CD4-positive, alpha-beta T cell (primary cell): ENCODE measurements around the gene THBS2. TPM values are rescaled to one million over a fixed set of nuclear protein-coding genes. Genes with fewer than 3 reads are reported as not detected.
A peak's percentile ranks its signal among the peaks of the same experiment; 100 is the strongest.

Experiments
- ATAC-seq: fragments of 200-7000 bp; cut with Tn5 transposase; one replicate; pipeline ENCODE4 v1.10.0; 2022; ENCODE audit warnings: mild to moderate bottlenecking; ENCODE audit not compliant: poor library complexity
- CTCF ChIA-PET: fragments of 350-600 bp; sonication (Branson Sonifier 250); formaldehyde crosslinking; loops from one replicate; lab custom pipeline; 2021; ENCODE audit warnings: antibody characterized with exemption, inconsistent platforms; lab: Charles Lee
- POLR2A ChIA-PET: fragments of 350-600 bp; sonication (Branson Sonifier 250); formaldehyde crosslinking; loops from one replicate; lab custom pipeline; 2021; ENCODE audit warnings: antibody characterized with exemption, inconsistent platforms; lab: Charles Lee
- DNase-seq, 14 experiments: peaks; one replicate each; pipeline ENCODE4 v3.0.0-alpha.2; 2013 to 2020; ENCODE audit warnings: mixed read lengths in 2 of 14
- H3K27ac ChIP-seq, 2 donors: one replicate each; pipeline versions ENCODE4 v1.5.1 to v1.7.0; 2013; ENCODE audit warnings: low read length in 2 of 2, low read depth in 1 of 2, mild to moderate bottlenecking in 1 of 2
- H3K27me3 ChIP-seq, 2 experiments: 1 replicate in 1 of 2; 2 replicates in 1 of 2; pipeline versions ENCODE4 v1.6.1 to v1.7.0; 2013; ENCODE audit warnings: low read length in 2 of 2, control low read depth in 1 of 2, mild to moderate bottlenecking in 1 of 2, moderate library complexity in 1 of 2; ENCODE audit not compliant: insufficient read depth in 2 of 2, control insufficient read depth in 1 of 2
- H3K36me3 ChIP-seq: one replicate; pipeline ENCODE4 v1.6.1; 2013; ENCODE audit warnings: low read length, control low read depth; ENCODE audit not compliant: insufficient read depth
- H3K4me1 ChIP-seq: one replicate; pipeline ENCODE4 v1.6.1; 2013; ENCODE audit warnings: low read length, control low read depth; ENCODE audit not compliant: insufficient read depth
- H3K4me3 ChIP-seq: one replicate; pipeline ENCODE4 v1.5.1; 2013; ENCODE audit warnings: mild to moderate bottlenecking, low read length, moderate library complexity
- H3K9me3 ChIP-seq, 2 experiments: 1 replicate in 1 of 2; 2 replicates in 1 of 2; pipeline versions ENCODE4 v1.6.1 to v1.7.0; 2013; ENCODE audit warnings: low read length in 2 of 2, mild to moderate bottlenecking in 2 of 2, control low read depth in 1 of 2, moderate library complexity in 1 of 2; ENCODE audit not compliant: control insufficient read depth in 1 of 2, insufficient read depth in 1 of 2
- H3K27ac Mint-ChIP-seq: one replicate; pipeline ENCODE4 v1.8.0; 2020; ENCODE audit warnings: mixed read lengths
- H3K27me3 Mint-ChIP-seq: one replicate; pipeline ENCODE4 v1.8.0; 2021; ENCODE audit warnings: mixed read lengths
- H3K36me3 Mint-ChIP-seq: one replicate; pipeline ENCODE4 v1.8.0; 2021; ENCODE audit warnings: low read depth, mixed read lengths
- H3K4me1 Mint-ChIP-seq: one replicate; pipeline ENCODE4 v1.8.0; 2021; ENCODE audit warnings: low read depth, mixed read lengths
- H3K4me3 Mint-ChIP-seq: one replicate; pipeline ENCODE4 v1.8.0; 2020; ENCODE audit warnings: mild to moderate bottlenecking, mixed read lengths
- H3K9me3 Mint-ChIP-seq: one replicate; pipeline ENCODE4 v1.8.0; 2020; ENCODE audit warnings: mixed read lengths
- intact Hi-C, 2 experiments: fragments of 100-400 bp; cut with DNase I in 1 of 2; cut with micrococcal nuclease in 1 of 2; formaldehyde crosslinking; loops; one replicate each; pipeline versions ENCODE4 v1.15.1 to v1.9.0; 2023 to 2025; cut with DNase I, micrococcal nuclease
- total RNA-seq, 174 experiments: library from RNA in 2 of 174; stranded (reverse) in 2 of 174; gene quantifications; one replicate each; pipeline ENCODE4 v1.2.3 and lab custom pipeline; 2021 to 2026
- TF ChIP-seq, protein P1 (sequence below): fragments of 200-600 bp; IDR thresholded peaks from one replicate; pipeline ENCODE4 v1.8.0; 2022; ENCODE audit warnings: antibody characterized with exemption, mild to moderate bottlenecking

The THBS2 gene
- total RNA-seq, 2 experiments from 2014 or later = not detected

DNA sequence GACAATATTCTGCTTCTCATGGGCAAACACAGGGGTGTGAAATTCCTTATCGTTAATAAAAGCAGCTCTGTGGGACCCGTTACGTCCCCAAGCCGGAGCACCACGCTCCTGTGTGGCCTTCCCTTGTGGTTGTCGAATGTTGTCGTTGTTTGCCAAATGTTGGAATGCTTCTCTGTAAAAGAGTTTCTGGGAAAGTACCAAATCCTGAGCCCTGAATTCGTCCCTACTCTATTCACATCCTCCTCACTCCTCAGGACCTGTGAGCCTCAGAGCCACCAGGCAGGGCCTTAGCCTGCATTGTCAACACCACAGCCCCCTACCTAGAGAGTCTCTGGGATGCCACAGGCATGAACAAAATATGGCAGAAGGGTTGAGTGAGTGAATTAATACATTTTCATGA lies 64.0 kb downstream of the THBS2 start:
- H3K36me3 ChIP-seq = no peaks in the 10 kb centered on the region
- H3K27ac ChIP-seq = no peak overlapping the region
- intact Hi-C loops = no loop called here
- Mint-ChIP-seq H3K36me3 (no peaks in the 10 kb centered on the region), H3K9me3 (no peaks in the 10 kb centered on the region), H3K27me3 (peaks cover 12% of the 10 kb centered on the region), H3K4me3 (no peak overlapping the region), H3K27ac (no peak overlapping the region), H3K4me1 (no peaks in the 10 kb centered on the region)
- no peaks in the 10 kb centered on the region for H3K4me1 ChIP-seq
- no peak overlapping the region for H3K4me3 ChIP-seq
- POLR2A ChIA-PET = no interaction called here
- H3K27me3 ChIP-seq = no peaks in the 10 kb centered on the region
- TF ChIP-seq, protein P1, sequence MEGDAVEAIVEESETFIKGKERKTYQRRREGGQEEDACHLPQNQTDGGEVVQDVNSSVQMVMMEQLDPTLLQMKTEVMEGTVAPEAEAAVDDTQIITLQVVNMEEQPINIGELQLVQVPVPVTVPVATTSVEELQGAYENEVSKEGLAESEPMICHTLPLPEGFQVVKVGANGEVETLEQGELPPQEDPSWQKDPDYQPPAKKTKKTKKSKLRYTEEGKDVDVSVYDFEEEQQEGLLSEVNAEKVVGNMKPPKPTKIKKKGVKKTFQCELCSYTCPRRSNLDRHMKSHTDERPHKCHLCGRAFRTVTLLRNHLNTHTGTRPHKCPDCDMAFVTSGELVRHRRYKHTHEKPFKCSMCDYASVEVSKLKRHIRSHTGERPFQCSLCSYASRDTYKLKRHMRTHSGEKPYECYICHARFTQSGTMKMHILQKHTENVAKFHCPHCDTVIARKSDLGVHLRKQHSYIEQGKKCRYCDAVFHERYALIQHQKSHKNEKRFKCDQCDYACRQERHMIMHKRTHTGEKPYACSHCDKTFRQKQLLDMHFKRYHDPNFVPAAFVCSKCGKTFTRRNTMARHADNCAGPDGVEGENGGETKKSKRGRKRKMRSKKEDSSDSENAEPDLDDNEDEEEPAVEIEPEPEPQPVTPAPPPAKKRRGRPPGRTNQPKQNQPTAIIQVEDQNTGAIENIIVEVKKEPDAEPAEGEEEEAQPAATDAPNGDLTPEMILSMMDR = no peak
- ATAC-seq (no peak), DNase-seq (no peak)
- CTCF ChIA-PET = no interaction called here
- H3K9me3 ChIP-seq = peaks cover 0 to 5% of the 10 kb centered on the region in 2 experiments

DNA sequence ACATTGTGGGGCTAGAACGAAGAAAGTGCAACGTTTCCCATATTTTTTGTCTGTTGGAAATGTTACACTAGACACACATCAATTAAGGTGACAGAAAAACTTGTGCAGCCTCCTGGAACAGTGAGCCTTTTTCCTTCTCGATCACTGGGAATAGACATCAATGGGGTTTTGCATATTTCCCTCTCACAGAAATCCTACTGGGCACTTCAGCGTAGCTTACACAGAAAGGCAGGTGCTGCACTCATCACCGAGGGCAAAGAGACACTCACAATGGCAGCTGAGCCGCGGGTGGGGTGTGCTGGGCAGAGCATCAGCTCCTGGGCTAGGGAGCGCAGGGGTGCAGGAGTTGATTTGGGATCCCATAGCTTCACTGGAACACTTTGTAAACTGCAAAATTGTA lies 64.5 kb downstream of the THBS2 start:
- H3K27me3 Mint-ChIP-seq = peaks cover 12% of the 10 kb centered on the region
- no peak overlapping the region for H3K27ac ChIP-seq
- H3K4me1 Mint-ChIP-seq = no peaks in the 10 kb centered on the region
- H3K4me3 Mint-ChIP-seq = no peak overlapping the region
- H3K27ac Mint-ChIP-seq = no peak overlapping the region
- H3K27me3 ChIP-seq = no peaks in the 10 kb centered on the region
- H3K9me3 Mint-ChIP-seq = no peaks in the 10 kb centered on the region
- ATAC-seq = no peak
- no peak overlapping the region for H3K4me3 ChIP-seq
- intact Hi-C loops = no loop called here
- no peaks in the 10 kb centered on the region for H3K36me3 Mint-ChIP-seq
- CTCF ChIA-PET = no interaction called here
- TF ChIP-seq, protein P1 = no peak
- POLR2A ChIA-PET = no interaction called here
- no peaks in the 10 kb centered on the region for H3K36me3 ChIP-seq
- peaks cover 0 to 5% of the 10 kb centered on the region in 2 experiments for H3K9me3 ChIP-seq
- H3K4me1 ChIP-seq = no peaks in the 10 kb centered on the region
- no peak for DNase-seq

DNA sequence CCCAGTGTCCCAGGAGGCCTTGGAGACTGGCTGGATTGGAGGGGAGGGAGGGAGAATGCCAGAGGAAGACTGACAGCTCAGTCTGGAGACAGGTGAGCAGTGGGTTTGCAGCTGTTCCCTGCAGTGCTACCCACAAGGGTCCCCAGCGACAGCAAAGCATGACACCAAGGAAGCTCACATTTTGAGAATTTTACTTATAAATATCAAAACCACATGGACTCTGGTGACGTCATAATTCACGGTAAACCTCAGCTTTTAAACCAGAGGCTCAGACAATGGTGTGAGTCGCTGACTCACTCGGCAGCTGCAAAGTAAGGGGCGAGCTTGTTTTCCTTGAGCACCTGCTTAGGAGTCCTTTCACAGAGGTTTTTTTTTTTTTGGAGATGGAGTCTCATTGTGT lies 65.2 kb downstream of the THBS2 start:
- H3K36me3 Mint-ChIP-seq = no peaks in the 10 kb centered on the region
- Histone ChIP-seq H3K27ac (no peak overlapping the region), H3K27me3 (no peaks in the 10 kb centered on the region), H3K4me1 (no peaks in the 10 kb centered on the region), H3K4me3 (no peak overlapping the region), H3K36me3 (no peaks in the 10 kb centered on the region), H3K9me3 (peaks cover 0 to 5% of the 10 kb centered on the region in 2 experiments)
- TF ChIP-seq, protein P1 = no peak
- CTCF ChIA-PET = no interaction called here
- H3K4me1 Mint-ChIP-seq = no peaks in the 10 kb centered on the region
- intact Hi-C loops = no loop called here
- no peak overlapping the region for H3K4me3 Mint-ChIP-seq
- no peaks in the 10 kb centered on the region for H3K9me3 Mint-ChIP-seq
- DNase-seq = peak in 2 of 14 experiments; percentile 5 to 25
- no peak for ATAC-seq
- no peak overlapping the region for H3K27ac Mint-ChIP-seq
- POLR2A ChIA-PET = no interaction called here
- H3K27me3 Mint-ChIP-seq = peaks cover 9% of the 10 kb centered on the region
